IPS-18c (cell line): ENCODE measurements around the gene LEUTX.
"Not testable (repeated sequence)": the region's sequence is repeated elsewhere in the genome, so short reads cannot be mapped to it uniquely, and the experiment has no call there.

Experiments
- H3K4me3 ChIP-seq: 2 replicates; pipeline ENCODE4 v1.7.0; 2013; ENCODE audit warnings: low read depth, mild to moderate bottlenecking, low read length, moderate library complexity; ENCODE audit not compliant: insufficient read depth
- H3K9me3 ChIP-seq: one replicate; pipeline ENCODE4 v1.6.1; 2013; ENCODE audit warnings: mild to moderate bottlenecking, low read length, moderate library complexity; ENCODE audit not compliant: control insufficient read depth, insufficient read depth

The LEUTX gene

DNA sequence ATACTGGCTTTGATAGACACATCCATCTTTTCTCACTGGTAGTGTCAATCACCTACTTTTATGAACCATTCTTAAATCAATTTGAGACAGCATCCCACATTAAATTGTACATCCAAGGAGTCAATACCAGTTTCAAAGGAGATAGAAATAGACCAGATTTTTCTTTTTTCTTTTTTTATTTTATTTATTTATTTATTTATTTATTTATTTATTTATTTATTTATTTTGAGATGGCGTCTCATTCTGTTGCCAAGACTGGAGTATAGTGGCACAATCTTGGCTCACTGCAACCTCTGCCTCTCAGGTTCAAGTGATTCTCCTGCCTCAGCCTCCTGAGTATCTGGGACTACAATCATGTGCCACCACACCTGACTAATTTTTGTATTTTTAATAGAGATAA lies 16.8 kb upstream of the LEUTX start:
- not testable (repeated sequence) for H3K9me3 ChIP-seq, H3K4me3 ChIP-seq

DNA sequence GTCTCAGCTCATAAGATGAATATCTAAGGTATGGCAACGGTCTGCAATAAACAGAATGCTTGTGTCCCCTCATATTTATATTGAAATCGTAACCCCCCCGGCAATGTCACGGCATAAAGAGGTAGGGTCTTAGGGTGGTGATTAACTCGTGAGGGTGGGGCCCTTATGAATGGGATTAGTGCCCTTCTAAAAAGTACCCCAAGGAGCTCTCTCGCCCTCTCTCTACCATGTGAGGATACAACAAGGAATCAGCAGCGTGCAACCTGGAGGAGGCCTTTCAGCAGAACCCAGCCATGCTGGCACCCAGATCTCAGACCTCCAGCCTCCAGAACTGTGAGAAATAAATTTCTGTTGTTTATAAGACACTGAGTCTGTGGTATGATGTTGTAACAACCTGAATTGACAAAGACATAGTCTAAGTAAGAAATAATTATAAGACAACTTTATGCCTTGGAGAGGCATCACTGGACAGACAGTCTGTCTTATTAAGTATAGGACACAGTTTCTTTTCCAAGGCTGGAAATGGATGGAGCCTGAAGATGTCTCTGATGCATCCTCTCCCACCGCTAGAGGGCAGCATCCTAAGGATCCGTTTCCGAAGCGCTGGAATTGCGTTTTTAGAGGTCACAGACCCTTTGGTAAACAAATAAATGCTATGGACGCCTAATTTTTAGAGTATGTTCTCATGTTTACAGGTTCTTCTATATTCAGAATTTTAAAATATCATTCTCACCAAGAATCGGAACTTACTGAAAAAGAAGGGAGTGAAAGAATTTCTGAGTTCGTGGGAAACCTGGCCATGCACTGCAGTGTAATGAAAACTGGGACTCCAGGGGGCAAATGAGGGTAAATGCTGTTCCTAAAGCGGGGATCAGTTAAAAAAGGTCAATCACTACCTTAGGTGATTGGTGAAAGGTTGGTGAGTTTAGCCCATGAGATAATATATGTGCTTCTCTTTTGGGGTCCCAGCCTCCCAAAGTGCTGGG lies 13.3 kb upstream of the LEUTX start:
- H3K9me3 ChIP-seq, result no peaks in the 10 kb centered on the region
- no peak overlapping the region for H3K4me3 ChIP-seq

DNA sequence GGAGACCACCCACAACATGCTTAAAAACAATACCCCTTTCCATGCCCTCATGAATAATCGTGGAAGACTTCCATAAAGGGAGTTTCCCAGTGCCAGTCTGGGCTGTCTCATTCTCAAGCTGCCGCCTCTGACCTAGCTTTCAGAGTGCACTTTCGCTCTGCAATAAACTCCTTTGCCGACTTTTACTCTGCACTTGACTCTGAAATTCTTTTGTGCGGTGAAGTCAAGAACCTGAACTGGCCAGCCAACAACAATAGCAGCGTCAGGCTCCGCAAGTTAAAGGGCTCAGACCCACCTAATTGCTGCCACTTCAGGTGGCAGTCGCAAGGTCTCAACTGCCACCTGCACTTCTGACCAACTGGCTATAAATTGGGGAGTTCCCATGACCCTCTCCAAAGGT lies 10.3 kb upstream of the LEUTX start:
- no peak overlapping the region for H3K4me3 ChIP-seq

DNA sequence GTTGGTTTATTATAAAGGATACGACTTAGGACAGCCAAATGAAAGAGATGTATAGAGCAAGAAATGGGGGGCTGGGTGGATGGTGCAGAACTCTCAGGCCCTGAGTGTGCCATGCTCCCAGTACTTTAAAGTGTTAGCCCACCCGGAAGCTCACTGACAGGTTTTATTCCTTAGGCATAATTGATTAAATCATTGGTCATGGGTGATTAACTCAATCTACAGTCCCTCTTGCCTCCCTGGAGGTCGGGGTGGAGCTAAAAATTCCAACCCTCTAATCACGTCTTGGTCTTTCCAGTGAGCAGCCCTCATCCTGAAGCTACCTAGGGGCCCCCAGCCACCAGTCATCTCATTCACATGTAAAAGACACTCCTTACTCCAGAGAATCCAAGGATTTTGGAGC lies 9.9 kb upstream of the LEUTX start:
- no peaks in the 10 kb centered on the region for H3K9me3 ChIP-seq

More for the DNA sequence above, 10.3 kb upstream of the LEUTX start:
- H3K9me3 ChIP-seq, result no peaks in the 10 kb centered on the region

DNA sequence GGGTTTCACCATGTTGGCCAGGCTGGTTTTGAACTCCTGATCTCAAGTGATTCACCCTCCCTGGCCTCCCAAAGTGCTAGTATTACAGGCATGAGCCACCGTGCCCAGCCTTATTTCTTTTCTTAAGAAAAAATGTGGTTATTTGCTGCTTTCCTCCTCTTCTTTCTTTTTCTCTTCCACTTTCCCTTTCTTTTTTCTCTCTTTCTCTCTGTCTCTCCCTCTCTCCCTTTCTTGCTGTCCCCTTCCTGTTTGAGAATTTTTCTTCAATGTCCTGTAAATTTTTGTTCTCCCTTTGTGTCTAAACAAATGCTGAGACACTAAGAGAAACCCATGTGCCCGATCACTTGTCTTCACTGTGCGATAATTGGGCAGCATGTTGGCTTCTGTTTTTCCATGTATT lies 2.2 kb downstream of the LEUTX start:
- no peaks in the 10 kb centered on the region for H3K9me3 ChIP-seq
- H3K4me3 ChIP-seq, result no peak overlapping the region

More for the DNA sequence above, 9.9 kb upstream of the LEUTX start:
- H3K4me3 ChIP-seq, result no peak overlapping the region

DNA sequence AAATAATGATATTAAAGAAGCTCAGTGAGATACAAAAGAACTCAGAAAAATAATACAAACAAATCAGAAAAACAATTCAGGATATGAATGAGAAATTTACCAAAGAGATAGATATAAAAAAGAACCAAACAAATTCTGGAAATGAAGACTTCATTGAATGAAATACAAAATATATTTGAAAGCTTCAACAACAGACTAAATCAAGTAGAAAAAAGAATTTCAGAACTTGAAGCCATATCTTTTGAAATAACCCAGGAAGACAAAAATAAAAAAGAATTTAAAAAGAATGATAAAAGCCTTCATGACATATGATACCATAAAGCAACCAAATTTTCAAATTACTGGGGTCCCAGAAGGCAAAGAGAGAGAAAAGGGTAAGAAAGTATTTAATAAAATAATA lies 9.6 kb downstream of the LEUTX start:
- Histone ChIP-seq H3K9me3 (no peaks in the 10 kb centered on the region), H3K4me3 (no peak overlapping the region)

DNA sequence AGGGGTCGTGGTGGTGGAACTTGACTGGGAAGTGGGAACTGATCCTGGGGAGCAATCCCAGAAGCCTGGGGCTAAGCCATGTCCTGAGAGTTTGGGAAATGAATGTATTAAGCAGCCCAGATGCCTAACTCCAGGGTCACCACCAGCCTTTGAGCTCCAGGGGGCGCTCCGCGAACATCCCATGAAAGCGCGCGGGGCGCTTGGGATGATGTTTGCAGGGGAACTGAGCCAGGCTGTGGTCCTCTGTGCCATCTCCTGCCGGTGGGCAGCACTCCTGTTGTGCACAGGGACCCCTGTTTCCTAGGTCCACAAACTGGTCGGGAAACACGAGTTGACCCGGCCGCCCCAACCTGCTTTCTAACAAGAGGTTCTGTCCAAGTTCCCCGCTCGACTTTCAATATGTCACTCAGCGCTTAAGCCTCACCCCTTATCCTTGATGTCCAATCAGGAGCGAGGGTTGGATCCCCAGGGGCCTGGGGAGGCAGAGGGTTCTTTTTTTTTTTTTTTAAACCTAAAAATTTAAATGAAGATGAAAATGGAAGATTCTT lies 14.4 kb downstream of the LEUTX start:
- Histone ChIP-seq H3K4me3 (peak overlapping the region; percentile 47), H3K9me3 (no peaks in the 10 kb centered on the region)

DNA sequence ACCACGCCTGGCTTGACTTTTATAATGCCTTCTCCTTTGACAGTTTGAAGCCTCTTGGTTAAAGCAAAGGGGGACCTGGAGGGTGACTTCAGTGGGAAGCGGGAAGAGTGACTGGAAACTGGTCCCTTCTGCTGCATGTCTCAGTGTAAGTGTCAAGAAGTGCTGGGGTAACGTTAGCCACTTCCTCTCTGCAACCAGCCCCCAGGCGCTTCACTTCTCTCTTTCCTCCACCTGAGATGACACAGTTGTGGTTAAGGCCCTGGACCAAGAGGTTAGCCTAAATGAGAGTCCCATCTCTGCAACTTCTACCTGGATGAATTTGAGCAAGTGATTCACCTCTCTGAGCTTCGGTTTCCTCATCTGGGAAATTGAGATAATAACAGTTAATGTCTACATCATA lies 16.3 kb downstream of the LEUTX start:
- Histone ChIP-seq H3K4me3 (no peak overlapping the region), H3K9me3 (no peaks in the 10 kb centered on the region)

DNA sequence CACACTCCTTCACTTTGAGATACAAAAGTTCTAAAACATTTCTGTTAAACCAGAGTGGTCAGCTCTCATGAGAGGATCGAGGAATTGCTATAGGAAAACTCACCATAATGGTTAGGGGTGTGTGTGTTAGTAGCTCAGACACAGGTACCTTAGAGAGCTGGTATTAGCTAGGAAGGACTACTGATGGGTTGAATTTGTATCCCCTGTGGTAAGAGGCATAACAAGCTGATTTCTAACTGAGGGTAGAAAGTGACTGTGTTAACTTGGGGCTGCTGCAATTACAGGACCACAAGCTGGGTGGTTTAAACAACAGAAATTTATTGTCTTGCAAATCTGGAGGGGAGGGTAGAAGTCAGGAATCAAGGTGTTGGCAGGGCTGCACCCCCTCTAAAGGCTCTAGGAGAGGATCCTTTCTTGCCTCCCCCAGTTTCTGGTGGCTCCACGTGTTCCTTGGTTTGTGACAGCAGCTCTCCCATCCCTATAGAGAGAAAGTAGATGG lies 17.4 kb downstream of the LEUTX start:
- Histone ChIP-seq H3K4me3 (no peak overlapping the region), H3K9me3 (no peaks in the 10 kb centered on the region)

DNA sequence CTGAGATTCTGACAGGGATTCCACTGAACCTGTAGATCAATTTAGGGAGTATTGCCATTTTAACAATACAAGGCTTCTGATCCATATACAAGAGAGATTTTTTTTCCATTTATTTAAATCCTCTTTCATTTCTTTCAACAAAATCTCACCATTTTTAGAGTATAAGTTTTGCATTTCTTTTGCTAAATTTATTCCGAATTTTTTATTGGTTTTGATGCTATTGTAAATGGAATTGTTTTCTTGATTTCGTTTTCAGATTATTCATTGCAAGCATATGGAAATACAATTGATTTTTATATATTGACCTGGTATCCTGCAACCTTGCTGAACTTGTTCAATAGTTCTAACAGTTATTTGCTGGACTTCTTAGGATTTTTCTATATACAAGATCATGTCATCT lies 18.4 kb downstream of the LEUTX start:
- Histone ChIP-seq H3K9me3 (no peaks in the 10 kb centered on the region), H3K4me3 (no peak overlapping the region)

DNA sequence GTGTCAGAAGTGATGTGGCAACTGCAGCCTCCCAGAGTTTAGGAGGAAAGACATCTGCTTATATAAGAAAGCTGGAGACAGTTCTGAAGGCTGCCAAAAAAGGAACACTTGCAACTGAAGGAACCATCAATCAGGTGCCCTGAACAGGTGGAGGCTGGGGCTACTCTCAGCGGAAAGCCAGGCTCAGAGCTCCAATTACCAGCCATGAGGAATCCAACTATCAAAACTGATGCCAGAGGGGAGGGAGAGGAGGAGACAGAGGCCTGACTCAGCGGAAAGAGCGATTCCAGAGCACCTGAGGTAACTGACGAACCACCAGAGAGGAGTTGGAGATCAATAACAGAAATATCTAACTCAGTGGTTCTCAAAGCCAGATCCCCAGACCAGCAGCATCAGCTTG lies 24.3 kb downstream of the LEUTX start:
- H3K4me3 ChIP-seq, result no peak overlapping the region
- H3K9me3 ChIP-seq, result no peaks in the 10 kb centered on the region

DNA sequence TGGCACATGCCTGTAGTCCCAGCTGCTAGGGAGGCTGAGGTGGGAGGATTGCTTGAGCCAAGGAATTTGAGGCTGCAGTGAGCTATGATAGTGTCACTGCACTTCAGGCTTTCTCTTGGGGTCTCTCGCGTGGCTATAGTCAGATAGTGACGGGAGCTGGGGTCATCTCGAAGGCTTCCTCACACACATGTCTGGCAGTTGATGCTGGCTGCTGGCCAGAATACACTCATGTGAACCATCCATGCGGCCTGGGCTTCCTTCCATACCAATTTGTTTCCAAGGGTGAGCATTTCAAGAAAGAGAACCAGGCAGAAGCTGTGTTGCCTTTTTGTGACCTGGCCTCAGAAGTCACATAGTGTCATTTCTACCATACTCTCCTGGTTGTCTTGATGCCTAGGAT lies 26.4 kb downstream of the LEUTX start:
- H3K4me3 ChIP-seq, result no peak overlapping the region
- H3K9me3 ChIP-seq, result no peaks in the 10 kb centered on the region

DNA sequence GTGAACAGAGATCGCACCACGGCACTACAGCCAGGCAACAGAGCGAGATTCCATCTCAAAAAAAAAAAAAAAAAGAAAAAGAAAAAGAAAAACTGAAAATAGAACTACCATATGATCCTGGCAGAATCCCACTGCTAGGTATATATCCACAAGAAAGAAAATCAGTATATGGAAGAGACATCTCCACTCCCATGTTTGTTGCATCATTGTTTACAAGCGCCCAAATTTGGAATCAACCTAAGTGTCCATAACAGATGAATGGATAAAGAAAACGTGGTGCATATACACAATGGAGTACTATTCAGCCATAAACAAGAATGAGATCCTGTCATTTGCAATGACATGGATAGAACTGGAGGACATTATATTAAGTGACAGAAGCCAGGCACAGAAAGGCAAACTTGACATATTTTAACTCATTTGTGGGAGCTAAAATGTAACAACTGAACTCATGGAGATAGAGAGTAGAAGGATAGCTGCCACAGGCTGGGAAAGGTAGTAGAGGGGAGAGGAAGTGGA lies 29.3 kb downstream of the LEUTX start:
- H3K9me3 ChIP-seq, result no peaks in the 10 kb centered on the region
- H3K4me3 ChIP-seq, result no peak overlapping the region

DNA sequence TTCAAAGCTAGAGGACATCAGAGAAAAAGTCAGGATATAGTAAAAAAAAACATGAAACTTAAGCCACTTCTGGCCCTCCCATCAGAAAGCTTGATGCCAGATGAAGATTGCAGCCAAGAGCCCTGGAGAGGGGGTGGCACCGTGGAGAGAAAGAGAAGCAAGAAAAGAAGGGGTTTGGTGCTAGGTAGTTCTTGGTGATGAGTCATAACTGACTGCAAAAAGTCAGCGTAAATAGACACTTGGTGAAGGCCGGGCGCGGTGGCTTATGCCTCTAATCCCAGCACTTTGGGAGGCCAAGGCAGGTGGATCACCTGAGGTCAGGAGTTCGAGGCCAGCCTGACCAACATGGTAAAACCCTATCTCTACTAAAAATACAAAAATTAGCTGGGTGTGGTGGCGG lies 30.0 kb downstream of the LEUTX start:
- H3K9me3 ChIP-seq, H3K4me3 ChIP-seq: not testable (repeated sequence)

DNA sequence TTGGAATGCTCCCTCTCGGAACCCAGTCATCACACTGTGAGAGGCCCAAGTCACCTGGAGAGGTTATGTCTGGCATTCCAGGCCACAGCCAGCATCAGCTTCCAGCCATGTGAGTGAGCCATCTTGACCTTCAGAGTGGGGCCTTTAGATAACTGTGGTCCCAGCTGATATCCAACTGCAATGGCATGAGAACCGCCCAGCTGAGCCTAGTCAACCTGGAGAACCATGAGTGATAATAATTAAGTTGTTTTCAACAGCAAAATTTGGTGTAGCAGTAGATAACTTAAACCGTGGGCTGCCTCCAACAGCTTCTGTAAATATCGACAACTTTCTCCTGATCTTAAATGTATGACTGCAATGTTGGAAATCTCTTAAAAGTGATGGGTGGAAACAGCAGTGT lies 30.7 kb downstream of the LEUTX start:
- Histone ChIP-seq H3K4me3 (no peak overlapping the region), H3K9me3 (no peaks in the 10 kb centered on the region)

DNA sequence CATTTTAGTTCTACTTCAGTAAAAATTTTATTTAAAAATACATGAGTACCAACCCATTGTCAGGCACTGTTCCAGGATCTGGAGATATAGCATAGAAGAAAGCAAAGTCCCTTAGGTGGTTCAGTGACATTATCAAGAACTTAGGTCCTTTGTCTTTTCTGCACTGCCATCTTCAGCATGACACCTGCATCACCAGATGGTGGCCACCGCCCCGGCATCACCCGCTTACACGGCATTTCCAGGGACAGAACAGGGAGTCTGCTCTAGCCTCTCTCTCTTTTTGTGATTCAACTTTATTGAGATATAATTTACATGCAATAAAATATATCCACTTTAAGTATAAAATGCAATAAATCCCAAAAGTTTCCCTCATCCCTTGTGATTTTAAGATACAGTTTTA lies 31.8 kb downstream of the LEUTX start:
- no peaks in the 10 kb centered on the region for H3K9me3 ChIP-seq
- H3K4me3 ChIP-seq, result no peak overlapping the region

DNA sequence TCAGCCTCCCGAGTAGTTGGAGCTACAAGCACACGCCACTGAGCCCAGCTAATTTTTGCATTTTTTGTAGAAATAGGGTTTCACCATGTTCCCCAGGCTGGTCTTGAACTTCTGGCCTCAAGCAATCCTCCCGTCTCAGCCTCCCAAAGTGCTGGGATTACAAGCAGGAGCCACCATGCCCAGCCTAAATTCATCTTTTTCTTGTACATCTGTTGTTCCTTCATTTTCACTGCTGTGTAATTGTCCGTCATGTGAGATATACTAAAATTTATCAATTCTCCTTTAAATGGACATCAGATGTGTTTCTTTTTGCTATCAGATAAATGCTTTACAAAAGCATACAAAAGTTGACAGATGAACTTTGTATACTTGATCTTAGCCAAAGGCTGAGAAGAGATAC lies 32.4 kb downstream of the LEUTX start:
- no peak overlapping the region for H3K4me3 ChIP-seq

DNA sequence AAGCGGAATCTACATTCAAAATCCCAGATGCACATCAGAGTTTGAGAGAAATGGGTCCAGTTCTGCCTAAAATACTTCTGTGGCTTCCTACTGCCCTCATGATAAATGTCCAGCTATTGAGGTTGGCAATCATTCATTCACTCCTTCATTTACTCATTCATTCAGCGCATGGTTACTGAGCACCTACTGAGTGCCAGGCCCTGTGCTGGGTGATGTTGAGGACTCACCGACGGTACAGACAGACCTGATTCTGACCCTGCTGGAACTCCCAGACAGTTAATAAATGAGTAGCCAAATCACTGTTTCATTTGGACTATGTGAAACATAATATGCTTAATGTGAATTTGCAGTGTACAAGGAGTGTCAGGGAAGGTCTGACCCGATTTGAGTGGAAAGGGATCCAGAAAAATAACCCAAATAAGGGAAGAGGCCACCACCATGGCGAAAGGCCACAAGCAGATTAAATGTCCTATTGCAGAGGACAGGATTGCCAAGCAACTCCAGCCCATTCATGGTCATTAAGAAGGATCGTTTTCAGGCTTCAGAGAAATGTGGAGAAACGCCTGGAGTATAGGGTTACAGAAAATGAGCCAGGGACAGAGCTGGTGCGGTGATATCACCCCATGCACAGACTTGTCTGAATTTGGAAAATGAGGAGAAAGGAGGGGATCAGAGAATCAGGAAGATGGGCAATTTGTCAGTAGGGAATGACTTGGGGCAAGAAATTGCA lies 34.8 kb downstream of the LEUTX start:
- H3K4me3 ChIP-seq, result no peak overlapping the region

More for the DNA sequence above, 32.4 kb downstream of the LEUTX start:
- H3K9me3 ChIP-seq, result no peaks in the 10 kb centered on the region

More for the DNA sequence above, 34.8 kb downstream of the LEUTX start:
- no peaks in the 10 kb centered on the region for H3K9me3 ChIP-seq
